Measurements from ENCODE around the gene CLGN.
A peak's percentile ranks its signal among the peaks of the same experiment; 100 is the strongest.

The CLGN gene

DNA sequence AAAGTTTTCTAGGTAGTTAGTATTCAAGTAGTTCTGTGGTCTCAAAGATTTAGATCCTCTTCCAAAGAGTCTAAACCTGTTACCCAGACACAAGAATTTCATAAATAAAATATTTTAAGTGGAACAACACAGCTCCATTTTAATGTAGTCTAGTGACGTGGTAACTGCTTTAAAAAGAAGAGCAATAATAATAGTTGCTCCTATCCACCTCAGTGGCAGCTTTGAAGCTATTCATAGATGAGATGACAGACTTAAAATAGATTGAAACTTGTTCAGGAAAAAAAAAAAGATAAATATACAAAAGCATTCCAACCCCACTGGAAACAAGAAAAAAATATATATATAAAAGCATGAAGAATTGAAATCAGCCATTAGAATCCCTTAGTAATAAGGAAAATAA, 39.4 kb downstream of the CLGN start:
- no peak for DNase-seq (ENCODE audit: extremely low read depth in 1 of 2, low read depth in 1 of 2)

DNA sequence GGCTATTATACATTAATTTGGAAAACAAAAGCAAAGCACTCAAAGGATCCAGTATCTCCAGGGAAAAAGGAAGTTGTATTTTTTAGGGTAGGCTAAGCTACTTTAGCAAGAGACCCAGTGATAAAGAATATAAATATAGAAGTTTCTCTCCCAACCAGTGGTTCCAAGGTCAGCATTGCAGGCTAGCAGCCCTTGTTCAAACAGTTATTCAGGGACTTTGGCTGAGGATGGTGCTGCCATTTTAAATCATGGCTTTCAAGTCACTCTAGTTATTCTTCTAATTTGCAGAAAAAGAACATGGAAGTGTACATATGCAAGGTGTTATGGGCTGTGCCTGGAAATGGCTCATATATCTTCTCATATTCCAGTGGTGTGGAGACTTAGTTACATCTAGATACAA, 44.7 kb downstream of the CLGN start:
- no peak for DNase-seq (ENCODE audit: extremely low read depth in 1 of 2, low read depth in 1 of 2)

GRCh38 chr4:140374130-140374477, 53.3 kb downstream of the CLGN start:
- DNase-seq (ENCODE audit: extremely low read depth in 1 of 2, low read depth in 1 of 2), result no peak

DNA sequence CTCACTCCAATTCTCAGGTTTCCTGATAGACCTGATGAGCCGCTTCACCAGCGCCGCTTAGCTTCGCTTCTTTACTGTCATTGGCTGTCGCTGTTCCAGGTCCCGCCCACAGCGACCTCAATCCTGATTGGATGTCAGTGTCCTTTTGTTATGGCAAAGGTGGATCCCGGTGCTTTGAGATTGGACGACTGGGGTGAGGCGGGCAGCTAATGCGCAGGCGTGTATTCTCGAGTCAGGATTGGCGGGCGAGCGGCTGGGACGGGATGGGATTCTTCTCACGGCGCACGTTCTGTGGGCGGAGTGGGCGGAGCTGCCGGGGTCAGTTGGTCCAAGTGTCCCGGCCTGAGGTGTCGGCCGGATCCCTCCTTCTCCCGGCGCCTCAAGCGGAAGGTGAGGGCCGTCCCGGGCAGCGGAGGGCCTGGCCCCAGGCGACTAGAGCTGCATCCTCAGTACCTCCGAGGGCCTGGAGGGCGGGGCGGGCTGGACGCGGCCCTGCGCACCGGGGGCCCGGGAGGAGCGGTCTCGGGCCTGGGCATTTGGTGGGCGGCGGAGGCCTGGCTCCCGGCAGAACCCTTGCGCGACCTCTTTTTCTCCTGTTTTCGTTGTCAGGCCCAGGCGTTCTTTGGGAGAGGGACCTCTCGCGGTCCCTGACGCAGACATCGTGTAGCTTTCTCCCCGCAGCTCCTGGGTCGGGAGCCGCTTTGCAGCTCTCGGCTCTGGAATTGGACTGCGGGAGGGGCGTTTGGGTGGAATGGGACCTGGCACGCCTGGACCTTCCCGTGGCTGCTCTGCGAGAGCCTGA, 53.9 kb downstream of the CLGN start, which contains the start of gene SCOC:
Gene SCOC (plus strand): TSS at position 319 of the 802 bp plus-strand sequence. CDS start 5,525 bp downstream, outside the sequence.
- peak; percentile 88 to 94 for DNase-seq (ENCODE audit: extremely low read depth in 1 of 2, low read depth in 1 of 2)

- peak in 1 of 2 donors; percentile 2 for DNase-seq (ENCODE audit: extremely low read depth in 1 of 2, low read depth in 1 of 2)
Measured at GRCh38 chr4:140372751-140373327, 54.6 kb downstream of the CLGN start.

GRCh38 chr4:140368686-140369085, 58.8 kb downstream of the CLGN start:
- no peak for DNase-seq (ENCODE audit: extremely low read depth in 1 of 2, low read depth in 1 of 2)

- DNase-seq (ENCODE audit: extremely low read depth in 1 of 2, low read depth in 1 of 2), result no peak
Measured at GRCh38 chr4:140367738-140368137, 59.7 kb downstream of the CLGN start.

DNA sequence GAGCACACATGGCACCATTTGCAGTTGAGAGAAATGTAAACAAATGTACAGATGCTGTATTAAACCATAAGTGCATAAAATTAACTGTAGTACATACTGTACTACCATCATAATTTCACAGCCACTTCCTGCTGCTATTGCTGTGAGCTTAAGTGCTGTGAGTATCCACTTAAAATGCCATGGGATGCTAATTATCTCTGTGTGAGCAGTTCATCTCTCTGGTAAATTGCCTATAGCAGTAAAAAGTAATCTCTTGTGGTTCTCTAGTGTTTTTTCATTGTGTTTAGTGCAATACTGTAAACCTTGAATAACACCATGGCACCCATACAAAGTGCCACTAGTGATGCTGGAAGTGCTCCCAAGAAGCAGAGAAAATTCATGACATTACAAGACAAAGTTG, 63.9 kb downstream of the CLGN start:
- no peak for DNase-seq (ENCODE audit: extremely low read depth in 1 of 2, low read depth in 1 of 2)

DNA sequence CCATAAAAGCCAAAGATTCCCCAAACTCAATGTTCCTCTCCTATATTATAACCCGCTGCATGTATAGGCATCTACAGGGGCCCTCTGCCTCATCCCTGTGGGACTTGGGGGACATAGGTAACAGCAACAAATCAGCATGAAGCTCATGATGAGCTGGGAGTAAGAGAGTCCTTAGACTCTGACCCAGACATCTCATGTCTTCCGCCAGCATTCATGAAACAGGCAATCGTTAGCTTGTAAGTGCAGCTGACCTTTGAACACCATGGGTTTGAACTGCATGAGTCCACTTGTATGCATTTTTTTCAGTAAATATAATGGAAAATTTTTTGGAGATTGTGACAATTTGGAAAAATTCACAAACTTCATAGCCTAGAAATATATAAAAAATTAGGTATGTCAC, 64.4 kb downstream of the CLGN start:
- DNase-seq (ENCODE audit: extremely low read depth in 1 of 2, low read depth in 1 of 2), result no peak

GRCh38 chr4:140361099-140361498, 66.3 kb downstream of the CLGN start:
- DNase-seq (ENCODE audit: extremely low read depth in 1 of 2, low read depth in 1 of 2), result no peak

DNA sequence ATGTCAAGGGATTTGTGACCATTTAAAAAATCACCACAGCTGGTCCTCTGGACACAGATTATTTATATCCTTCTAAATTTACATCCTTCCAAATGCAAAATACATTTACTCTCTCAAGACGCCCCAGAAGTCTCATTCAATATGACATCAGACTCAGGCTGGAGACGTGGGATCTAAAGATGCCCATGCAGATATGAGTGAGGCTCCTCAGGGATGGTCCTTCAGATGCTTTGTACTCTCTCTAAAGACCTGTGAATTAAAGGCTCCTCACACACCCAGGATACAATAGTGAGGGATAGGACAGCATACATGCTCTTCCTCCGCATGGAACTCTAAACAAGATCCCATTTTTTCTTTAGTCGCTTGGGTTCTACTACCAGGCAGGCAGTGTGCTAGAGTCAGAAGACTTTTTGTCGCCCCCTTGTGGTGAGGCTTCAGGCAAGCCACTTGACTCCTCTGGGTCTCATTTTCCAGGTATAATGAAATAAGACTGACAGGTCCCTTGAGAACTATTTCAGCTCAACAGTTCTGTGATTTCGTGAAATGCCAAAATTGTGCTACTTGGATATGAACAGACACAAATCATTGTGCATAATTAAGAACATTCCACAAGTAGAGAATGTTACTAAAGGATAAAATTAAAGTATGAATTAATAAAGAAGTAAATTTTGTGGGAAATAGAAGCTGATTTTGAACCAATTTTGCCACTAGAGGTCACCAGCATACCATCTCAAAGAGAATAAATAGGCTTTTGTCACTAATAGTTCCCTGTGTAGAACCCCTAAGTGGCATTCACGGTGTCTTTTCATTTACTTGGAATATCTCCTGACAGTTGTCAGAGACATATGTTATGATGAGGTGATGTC, 67.7 kb downstream of the CLGN start:
- DNase-seq (ENCODE audit: extremely low read depth in 1 of 2, low read depth in 1 of 2), result peak; percentile 45 to 61

- no peak for DNase-seq (ENCODE audit: extremely low read depth in 1 of 2, low read depth in 1 of 2)
Measured at GRCh38 chr4:140358281-140358680, 69.2 kb downstream of the CLGN start.

- no peak for DNase-seq (ENCODE audit: extremely low read depth in 1 of 2, low read depth in 1 of 2)
Measured at GRCh38 chr4:140357868-140358267, 69.6 kb downstream of the CLGN start.

DNA sequence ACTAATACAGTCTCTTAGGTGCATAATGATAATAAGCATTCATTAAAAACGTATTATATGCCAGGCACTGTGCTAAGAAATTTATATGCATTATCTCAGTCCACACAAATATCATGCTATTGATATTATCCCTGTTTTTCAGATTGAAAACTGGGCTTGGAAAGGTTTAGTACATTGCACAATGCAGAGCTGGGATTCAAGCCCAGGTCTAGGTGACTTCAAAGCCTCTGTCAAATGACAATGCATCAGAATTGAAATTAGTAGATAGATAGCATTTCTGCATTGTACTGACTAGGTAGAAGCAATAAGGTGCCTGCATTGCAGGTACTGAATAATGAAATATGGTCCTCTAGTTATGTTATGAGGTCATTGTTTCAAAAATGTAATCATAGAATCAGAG, 72.2 kb downstream of the CLGN start:
- DNase-seq (ENCODE audit: extremely low read depth in 1 of 2, low read depth in 1 of 2), result no peak

DNA sequence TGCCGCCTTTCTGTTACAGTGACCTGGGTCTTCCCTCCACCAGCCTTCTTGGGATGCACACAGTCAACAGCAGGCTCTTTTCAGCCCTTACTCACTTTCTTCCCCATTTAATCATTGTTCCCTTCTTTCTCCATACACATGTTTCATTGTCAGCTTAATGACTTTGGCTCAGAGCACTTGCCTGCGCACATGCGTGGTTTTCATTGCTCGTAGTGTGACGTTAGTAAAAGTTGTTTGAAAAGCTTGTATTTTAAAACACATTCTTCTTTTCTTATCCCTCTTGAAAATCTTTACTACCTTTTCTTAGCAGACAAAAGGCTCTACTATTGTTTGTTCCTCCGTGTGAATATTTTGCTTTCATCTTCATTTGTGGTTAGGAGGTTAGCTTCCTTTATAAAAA, 73.7 kb downstream of the CLGN start:
- no peak for DNase-seq (ENCODE audit: extremely low read depth in 1 of 2, low read depth in 1 of 2)

DNA sequence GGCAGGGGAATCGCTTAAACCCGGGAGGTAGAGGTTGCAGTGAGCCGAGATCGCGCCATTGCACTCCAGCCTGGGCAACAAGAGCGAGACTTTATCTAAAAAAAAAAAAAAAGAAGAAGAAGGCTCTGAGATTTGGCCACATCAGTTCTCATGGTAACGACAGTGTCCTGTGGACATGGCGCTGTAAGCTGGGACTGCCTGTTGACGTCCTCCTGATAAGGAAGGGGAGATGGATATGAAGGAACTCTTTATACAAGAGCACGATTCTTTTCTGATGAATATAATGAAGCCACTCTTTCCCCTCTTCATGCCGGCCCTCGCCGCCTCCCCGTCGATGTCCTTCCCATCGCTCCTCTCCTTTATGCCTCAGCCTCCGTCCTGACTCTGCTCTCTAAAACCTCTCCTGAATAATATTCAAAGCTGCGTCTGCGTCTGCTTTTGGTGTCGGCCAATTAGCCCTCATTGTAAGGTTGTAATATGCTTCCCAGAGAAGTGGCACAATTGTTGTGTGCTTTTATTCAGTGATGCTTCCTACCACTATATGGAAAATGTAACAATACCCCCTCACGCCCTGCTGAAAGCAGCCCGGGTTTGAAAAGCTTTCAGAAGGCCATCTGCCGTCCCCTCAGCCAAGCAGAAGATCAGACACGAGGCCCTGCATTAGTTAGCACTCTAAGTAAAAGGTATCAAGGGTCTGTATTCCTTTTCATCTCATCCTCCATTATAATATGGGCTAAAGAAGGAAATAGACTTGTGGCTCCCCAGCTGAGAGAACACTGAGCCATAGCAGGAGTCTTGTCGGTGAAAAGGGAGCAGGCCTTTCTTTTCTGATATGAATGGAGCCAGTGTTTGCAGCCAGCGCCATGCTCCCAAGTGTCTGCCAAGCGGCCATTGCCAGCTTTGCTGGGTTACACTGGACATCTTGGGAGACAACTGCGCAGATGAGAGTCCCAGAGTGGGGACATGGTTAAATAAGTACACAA, 76.1 kb downstream of the CLGN start:
- DNase-seq (ENCODE audit: extremely low read depth in 1 of 2, low read depth in 1 of 2), result no peak

- DNase-seq (ENCODE audit: extremely low read depth in 1 of 2, low read depth in 1 of 2), result no peak
Measured at GRCh38 chr4:140349816-140350215, 77.6 kb downstream of the CLGN start.

GRCh38 chr4:140346136-140346535, 81.3 kb downstream of the CLGN start:
- no peak for DNase-seq (ENCODE audit: extremely low read depth in 1 of 2, low read depth in 1 of 2)

DNA sequence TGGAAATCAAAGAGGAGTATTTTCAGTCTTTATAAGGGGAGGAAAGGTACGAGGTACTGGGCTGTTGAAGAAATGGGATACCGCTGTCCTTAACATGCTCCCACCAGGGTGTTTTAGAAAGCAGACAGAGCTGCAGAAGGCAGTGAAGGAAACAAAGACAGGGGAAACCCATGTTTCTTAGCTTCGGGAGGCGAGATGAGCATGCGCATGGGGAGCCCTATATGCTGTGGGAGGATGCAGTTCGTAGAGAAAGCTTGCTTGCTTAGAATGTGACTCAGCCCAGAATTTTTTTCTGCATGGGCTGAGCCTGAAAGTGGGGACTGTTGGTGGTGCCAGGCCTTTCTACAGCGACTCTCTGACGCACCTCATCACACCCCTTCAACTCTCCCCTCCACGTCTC, 82.8 kb downstream of the CLGN start:
- no peak for DNase-seq (ENCODE audit: extremely low read depth in 1 of 2, low read depth in 1 of 2)

DNA sequence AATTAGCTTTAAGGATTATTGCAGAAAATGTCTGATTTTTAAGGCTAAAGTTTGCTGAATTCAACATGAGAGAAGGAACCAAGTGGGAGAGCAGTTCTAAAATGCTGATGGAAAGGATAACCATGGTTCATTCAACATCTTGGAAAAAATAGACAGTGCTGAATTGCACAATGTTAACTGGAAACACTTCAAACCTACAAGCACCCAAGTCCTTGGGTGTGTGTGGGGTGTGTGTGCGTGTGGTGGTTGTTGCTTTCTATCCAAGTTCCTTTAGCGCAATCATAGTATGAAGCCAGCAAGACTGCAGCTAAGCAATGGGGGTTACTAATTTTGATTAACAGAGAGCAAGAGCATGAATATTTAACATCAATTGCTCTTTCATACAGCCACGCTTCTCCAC, 83.3 kb downstream of the CLGN start:
- no peak for DNase-seq (ENCODE audit: extremely low read depth in 1 of 2, low read depth in 1 of 2)

- no peak for DNase-seq (ENCODE audit: extremely low read depth in 1 of 2, low read depth in 1 of 2)
Measured at GRCh38 chr4:140343303-140343702, 84.1 kb downstream of the CLGN start.

Measured in activated CD8-positive, alpha-beta memory T cell treated with anti-CD3 and anti-CD28 coated beads for 1 hour (primary cell).